ENCODE measurements around the gene NRF1. TPM values are rescaled to one million over a fixed set of nuclear protein-coding genes. Genes with fewer than 3 reads are reported as not detected.

Gene NRF1
- polyA plus RNA-seq, 1 donor from 2014 or later, result 22.7 TPM

DNA sequence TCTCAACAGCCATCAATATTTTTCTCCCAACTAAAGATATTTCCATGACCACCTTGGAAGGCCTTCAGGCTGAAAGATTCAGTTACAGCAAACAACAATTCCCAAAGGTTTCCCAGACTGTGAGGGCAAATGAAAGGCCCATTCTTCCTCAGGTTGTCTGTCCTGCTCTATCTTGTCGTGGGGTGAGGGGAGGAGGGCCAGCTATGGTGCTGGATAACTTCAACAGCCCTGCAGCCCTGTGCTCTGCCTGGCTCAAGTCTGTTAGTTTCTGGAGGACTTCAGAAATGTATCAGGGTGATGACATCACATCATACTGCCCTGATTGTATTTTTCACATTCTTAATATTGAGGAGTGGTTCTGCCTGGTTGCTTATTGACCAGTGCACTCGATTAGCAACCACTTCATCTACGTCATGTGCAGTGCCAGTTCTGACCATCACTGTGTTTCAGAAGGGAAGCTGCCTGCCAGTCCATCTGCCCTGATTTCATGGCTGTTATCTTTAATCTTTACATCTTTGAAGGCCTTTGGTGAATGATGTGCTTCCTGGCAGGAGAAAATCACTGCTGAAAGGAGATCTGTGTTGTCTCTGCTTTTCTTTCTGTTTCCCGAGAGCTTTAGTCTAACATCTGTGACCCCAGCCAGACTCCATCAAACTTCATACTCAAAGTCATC is 135.5 kb downstream of the NRF1 start:
- no peak overlapping the region for H3K4me3 Mint-ChIP-seq
- peaks cover 10% of the 10 kb centered on the region for H3K36me3 Mint-ChIP-seq
- no peaks in the 10 kb centered on the region for H3K27me3 Mint-ChIP-seq
- H3K4me1 Mint-ChIP-seq, result peaks cover 0 to 2% (median 0%) of the 10 kb centered on the region in 3 donors
- H3K9me3 Mint-ChIP-seq, result no peaks in the 10 kb centered on the region
- H3K27ac Mint-ChIP-seq, result no peak overlapping the region

DNA sequence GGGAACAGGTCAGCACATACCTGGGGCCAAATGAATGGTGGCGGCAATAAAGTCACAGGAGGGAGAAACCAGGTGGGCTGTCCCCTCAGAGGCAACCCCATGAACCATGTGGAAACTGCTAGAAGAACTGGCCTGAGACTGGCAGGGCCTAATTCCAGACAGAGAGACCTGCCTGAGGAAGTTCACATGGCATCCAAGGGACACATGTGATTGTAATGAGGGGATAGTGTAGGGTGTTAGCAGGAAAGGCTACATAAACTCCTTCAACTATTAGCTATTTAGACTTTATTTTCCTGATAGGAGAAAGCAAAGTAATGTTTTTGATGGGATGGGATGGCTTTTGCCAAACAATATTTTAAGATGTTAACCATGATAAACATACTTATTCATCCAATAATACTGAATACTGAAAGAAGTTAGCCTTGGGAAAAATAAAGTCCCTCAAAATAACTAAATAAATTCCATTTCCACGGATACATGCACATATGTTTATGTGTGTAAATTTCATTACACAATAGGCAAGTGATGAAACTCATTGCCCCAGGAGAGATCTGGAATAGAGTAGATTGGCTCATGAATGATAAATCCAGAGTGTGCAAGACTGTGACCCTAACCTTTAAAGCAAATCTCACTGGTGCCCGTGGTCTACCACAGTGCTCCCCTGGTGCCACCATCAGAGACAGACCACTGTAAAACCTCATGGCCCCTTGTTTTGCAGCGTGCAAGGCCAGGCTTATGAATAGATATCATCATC is 137.0 kb downstream of the NRF1 start:
- Mint-ChIP-seq H3K36me3 (peaks cover 11% of the 10 kb centered on the region), H3K27me3 (no peaks in the 10 kb centered on the region), H3K4me1 (peaks cover 0 to 2% (median 0%) of the 10 kb centered on the region in 3 donors), H3K9me3 (no peaks in the 10 kb centered on the region), H3K27ac (no peak overlapping the region), H3K4me3 (no peak overlapping the region)

GRCh38 chr7:129750091-129750490 is 138.6 kb downstream of the NRF1 start:
- no peaks in the 10 kb centered on the region for H3K27me3 Mint-ChIP-seq
- H3K27ac Mint-ChIP-seq, result peak overlapping the region in 1 of 3 donors; percentile 21
- no peak overlapping the region for H3K4me3 Mint-ChIP-seq
- peaks cover 16% of the 10 kb centered on the region for H3K36me3 Mint-ChIP-seq
- no peaks in the 10 kb centered on the region for H3K9me3 Mint-ChIP-seq
- H3K4me1 Mint-ChIP-seq, result peaks cover 0 to 2% (median 0%) of the 10 kb centered on the region in 3 donors

GRCh38 chr7:129750501-129750900 is 139.0 kb downstream of the NRF1 start:
- Mint-ChIP-seq H3K27ac (peak overlapping the region in 1 of 3 donors; percentile 21), H3K27me3 (no peaks in the 10 kb centered on the region), H3K36me3 (peaks cover 18% of the 10 kb centered on the region), H3K4me3 (no peak overlapping the region), H3K4me1 (peaks cover 0 to 2% (median 0%) of the 10 kb centered on the region in 3 donors), H3K9me3 (no peaks in the 10 kb centered on the region)

- Mint-ChIP-seq H3K4me3 (no peak overlapping the region), H3K27me3 (no peaks in the 10 kb centered on the region), H3K27ac (no peak overlapping the region), H3K4me1 (peaks cover 0 to 2% (median 0%) of the 10 kb centered on the region in 3 donors), H3K9me3 (no peaks in the 10 kb centered on the region), H3K36me3 (peaks cover 21% of the 10 kb centered on the region)
These were observed 140.4 kb downstream of the NRF1 start for GRCh38 chr7:129751916-129752315.

DNA sequence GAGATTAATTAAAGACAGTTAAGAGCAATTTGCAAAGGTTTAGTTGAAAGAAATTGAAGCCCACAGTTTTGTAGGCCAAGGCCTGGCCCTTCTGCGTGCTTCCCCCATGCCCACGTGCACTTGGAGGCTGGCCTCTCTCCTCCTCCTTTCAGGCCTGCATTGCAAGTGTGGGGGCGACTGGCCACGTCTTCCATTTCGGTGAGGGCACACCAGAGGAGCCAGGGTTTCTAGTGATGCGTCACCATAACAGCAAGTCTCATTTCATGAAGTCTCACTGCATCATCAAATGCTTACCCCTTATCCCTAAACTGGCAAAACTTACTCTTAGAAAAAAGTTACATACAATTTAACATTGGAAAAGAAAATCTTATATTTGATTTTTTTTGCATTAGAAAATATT is 141.2 kb downstream of the NRF1 start:
- Mint-ChIP-seq H3K27me3 (no peaks in the 10 kb centered on the region), H3K4me3 (no peak overlapping the region), H3K36me3 (peaks cover 23% of the 10 kb centered on the region), H3K9me3 (no peaks in the 10 kb centered on the region), H3K27ac (no peak overlapping the region), H3K4me1 (peaks cover 0 to 2% (median 0%) of the 10 kb centered on the region in 3 donors)

GRCh38 chr7:129754406-129754805 is 142.9 kb downstream of the NRF1 start:
- Mint-ChIP-seq H3K9me3 (no peaks in the 10 kb centered on the region), H3K36me3 (peaks cover 19% of the 10 kb centered on the region), H3K4me3 (no peak overlapping the region), H3K27me3 (no peaks in the 10 kb centered on the region), H3K27ac (no peak overlapping the region), H3K4me1 (no peaks in the 10 kb centered on the region)

GRCh38 chr7:129757991-129758390 is 146.5 kb downstream of the NRF1 start:
- H3K27me3 Mint-ChIP-seq, result no peaks in the 10 kb centered on the region
- peak overlapping the region in 2 of 3 donors; percentile 36 to 90 for H3K27ac Mint-ChIP-seq
- no peak overlapping the region for H3K4me3 Mint-ChIP-seq
- H3K4me1 Mint-ChIP-seq, result no peaks in the 10 kb centered on the region
- no peaks in the 10 kb centered on the region for H3K9me3 Mint-ChIP-seq
- peaks cover 14% of the 10 kb centered on the region for H3K36me3 Mint-ChIP-seq

- Mint-ChIP-seq H3K4me1 (peaks cover 0 to 2% (median 0%) of the 10 kb centered on the region in 3 donors), H3K4me3 (no peak overlapping the region), H3K27ac (no peak overlapping the region), H3K36me3 (peaks cover 2% of the 10 kb centered on the region), H3K9me3 (no peaks in the 10 kb centered on the region), H3K27me3 (no peaks in the 10 kb centered on the region)
These were observed 151.0 kb downstream of the NRF1 start for GRCh38 chr7:129762387-129762969.

GRCh38 chr7:129764247-129765084 is 152.9 kb downstream of the NRF1 start:
- peaks cover 0 to 2% (median 0%) of the 10 kb centered on the region in 3 donors for H3K4me1 Mint-ChIP-seq
- no peak overlapping the region for H3K4me3 Mint-ChIP-seq

DNA sequence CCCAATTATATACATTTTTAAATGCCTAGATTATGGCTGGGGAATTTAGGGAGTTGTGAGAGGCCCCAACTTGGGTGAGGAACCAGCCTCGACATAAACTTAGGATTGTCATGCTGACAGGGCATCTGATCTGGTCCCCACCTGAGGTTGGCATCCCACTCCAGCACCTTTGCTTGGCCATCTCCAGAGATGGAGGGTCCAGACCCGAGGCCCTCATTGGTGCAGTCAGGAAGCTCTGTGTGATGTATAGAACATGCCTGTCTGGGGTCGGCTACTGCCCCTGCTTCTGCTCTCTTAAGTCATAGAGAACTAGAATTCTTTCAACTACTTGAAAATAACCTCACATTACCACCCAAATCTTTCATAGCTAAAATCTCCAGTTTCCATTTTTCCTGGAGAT is 153.8 kb downstream of the NRF1 start:
- peaks cover 0 to 2% (median 0%) of the 10 kb centered on the region in 3 donors for H3K4me1 Mint-ChIP-seq
- H3K9me3 Mint-ChIP-seq, result no peaks in the 10 kb centered on the region
- no peak overlapping the region for H3K27ac Mint-ChIP-seq
- no peaks in the 10 kb centered on the region for H3K36me3 Mint-ChIP-seq
- no peak overlapping the region for H3K4me3 Mint-ChIP-seq
- no peaks in the 10 kb centered on the region for H3K27me3 Mint-ChIP-seq

More at GRCh38 chr7:129764247-129765084, 152.9 kb downstream of the NRF1 start:
- Mint-ChIP-seq H3K27ac (no peak overlapping the region), H3K9me3 (no peaks in the 10 kb centered on the region), H3K36me3 (no peaks in the 10 kb centered on the region), H3K27me3 (no peaks in the 10 kb centered on the region)

DNA sequence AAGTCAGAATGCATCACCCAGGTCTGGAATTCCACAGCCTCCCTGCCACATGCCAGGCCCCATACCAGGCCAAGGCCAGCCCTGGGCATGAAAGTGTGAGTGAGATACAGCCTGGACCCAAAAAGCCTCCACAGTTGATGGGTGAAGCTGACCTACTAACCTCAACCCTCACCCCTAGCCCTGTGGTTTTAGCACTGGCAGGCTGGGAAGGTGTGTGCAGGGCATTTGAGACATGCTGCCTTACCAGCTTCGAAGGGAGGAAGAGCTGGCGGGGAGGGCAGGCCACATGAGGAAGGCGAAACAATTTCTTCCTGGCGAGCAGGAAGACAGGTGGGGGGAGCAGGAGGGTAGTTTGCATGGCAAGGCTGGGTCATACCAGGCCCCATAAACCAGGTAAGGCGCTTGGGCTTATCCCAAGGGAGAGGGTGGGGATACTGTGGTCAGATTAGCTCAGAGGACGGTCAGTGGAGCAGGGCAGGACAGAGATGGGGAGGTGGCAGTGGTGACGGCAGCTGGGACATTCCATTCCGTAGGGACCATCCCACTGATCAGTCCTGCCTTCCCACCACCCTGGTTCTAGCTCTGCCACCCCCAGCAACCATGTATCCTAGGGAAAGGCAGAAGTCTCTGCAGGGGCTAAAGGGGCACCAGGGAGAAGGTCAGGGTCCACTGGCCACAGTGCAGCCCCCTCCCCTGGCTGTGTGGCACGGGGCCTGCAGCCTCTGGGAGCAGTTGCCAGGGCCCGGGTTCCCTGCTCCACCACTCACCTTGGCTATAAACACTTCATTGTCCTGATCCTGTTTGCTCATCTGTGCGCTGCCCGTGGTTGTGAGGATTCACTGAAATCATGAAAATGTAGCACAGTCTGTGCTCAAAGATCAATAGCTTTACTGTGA is 155.8 kb downstream of the NRF1 start:
- Mint-ChIP-seq H3K27me3 (no peaks in the 10 kb centered on the region), H3K9me3 (no peaks in the 10 kb centered on the region), H3K4me1 (peaks cover 0 to 2% (median 0%) of the 10 kb centered on the region in 3 donors), H3K27ac (no peak overlapping the region), H3K36me3 (no peaks in the 10 kb centered on the region), H3K4me3 (peak overlapping the region in 1 of 4 donors; percentile 58)

GRCh38 chr7:129768614-129769399 is 157.3 kb downstream of the NRF1 start:
- no peaks in the 10 kb centered on the region for H3K9me3 Mint-ChIP-seq
- H3K4me1 Mint-ChIP-seq, result peaks cover 0 to 4% (median 2%) of the 10 kb centered on the region in 3 donors
- H3K36me3 Mint-ChIP-seq, result no peaks in the 10 kb centered on the region
- H3K27me3 Mint-ChIP-seq, result no peaks in the 10 kb centered on the region
- H3K4me3 Mint-ChIP-seq, result no peak overlapping the region
- no peak overlapping the region for H3K27ac Mint-ChIP-seq

Data from IgD-negative memory B cell (primary cell).